ENCODE results near the gene TRAPPC12.
"Not testable (repeated sequence)": the region's sequence is repeated elsewhere in the genome, so short reads cannot be mapped to it uniquely, and the experiment has no call there.

TRAPPC12 gene

DNA sequence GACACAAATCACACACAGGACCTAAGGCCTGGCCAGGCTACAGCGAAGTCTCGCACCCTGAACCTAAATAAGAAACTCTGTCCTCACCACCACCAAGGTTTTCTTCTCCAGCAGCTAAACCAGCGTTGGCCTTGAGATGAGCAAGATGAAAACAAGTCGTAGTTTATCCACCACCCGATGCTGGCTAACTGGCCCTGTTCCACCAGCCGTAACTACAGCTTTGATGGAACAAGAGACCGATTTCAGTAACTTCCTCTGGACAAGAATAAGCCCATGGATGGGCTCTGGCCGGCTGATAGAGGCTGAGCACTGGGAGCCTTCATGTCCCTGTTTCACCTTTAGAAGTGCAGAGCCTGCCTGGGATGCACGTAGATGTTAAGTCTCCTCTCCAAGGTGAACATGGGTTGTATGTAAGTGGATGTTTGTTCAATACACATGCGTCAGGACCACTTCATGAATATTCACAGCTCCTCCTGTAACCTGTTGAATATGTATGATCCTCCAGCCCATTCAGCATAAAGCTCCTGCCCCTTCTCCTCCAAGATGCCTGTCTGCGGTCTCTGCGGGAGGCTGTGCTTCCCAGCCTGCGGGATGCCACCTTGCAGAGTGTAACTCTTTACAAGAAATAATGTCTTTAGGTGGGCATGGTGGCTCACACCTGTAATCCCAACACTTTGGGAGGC lies 115.6 kb downstream of the TRAPPC12 start:
- Histone ChIP-seq H3K14ac (ENCODE audit: low read length in 2 of 2) (no peak overlapping the region), H2BK5ac (ENCODE audit: low read depth, low read length, poor library complexity, severe bottlenecking) (no peak overlapping the region), H3K23ac (ENCODE audit: low read length in 2 of 2) (no peak overlapping the region), H3K36me3 (ENCODE audit: control insufficient read depth in 1 of 2, insufficient read depth in 2 of 2, low read depth in 1 of 2, low read length in 2 of 2) (peaks cover 21 to 50% of the 10 kb centered on the region in 2 experiments), H2BK15ac (ENCODE audit: low read depth, poor library complexity, severe bottlenecking) (no peak overlapping the region), H3K4me1 (ENCODE audit: control insufficient read depth, insufficient read depth, low read depth, low read length) (peaks cover 12% of the 10 kb centered on the region), H3K27ac (ENCODE audit: low read length, poor library complexity, severe bottlenecking) (no peak overlapping the region), H3K79me1 (replicated peaks; ENCODE audit: low read length, poor library complexity, severe bottlenecking) (no peaks in the 10 kb centered on the region), H4K91ac (ENCODE audit: low read length) (no peak overlapping the region), H3K9me3 (ENCODE audit: control insufficient read depth, low read length) (no peaks in the 10 kb centered on the region), H2BK120ac (ENCODE audit: low read depth, low read length) (no peak overlapping the region), H2BK12ac (ENCODE audit: low read length in 2 of 2) (no peak overlapping the region), H3K27me3 (ENCODE audit: control insufficient read depth in 1 of 2, insufficient read depth in 1 of 2, low read length in 2 of 2) (peaks cover 0 to 4% of the 10 kb centered on the region in 2 experiments), H4K8ac (ENCODE audit: low read length) (no peak overlapping the region), H3K9ac (ENCODE audit: low read length) (no peak overlapping the region), H3K18ac (ENCODE audit: low read depth in 1 of 2, low read length in 2 of 2) (no peak overlapping the region), H3K4ac (ENCODE audit: low read depth in 1 of 2, low read length in 2 of 2) (no peak overlapping the region), H3K4me3 (ENCODE audit: insufficient read depth in 1 of 2, low read depth in 1 of 2, low read length in 2 of 2) (no peak overlapping the region), H2AK5ac (ENCODE audit: low read length, severe bottlenecking) (no peak overlapping the region), H3K4me2 (ENCODE audit: low read length, poor library complexity, severe bottlenecking) (no peak overlapping the region), H2AFZ (ENCODE audit: low read depth, low read length) (no peak overlapping the region)
- WGBS = 98% methylated on average over 12 of the region's 13 CpGs
- no peak for DNase-seq

DNA sequence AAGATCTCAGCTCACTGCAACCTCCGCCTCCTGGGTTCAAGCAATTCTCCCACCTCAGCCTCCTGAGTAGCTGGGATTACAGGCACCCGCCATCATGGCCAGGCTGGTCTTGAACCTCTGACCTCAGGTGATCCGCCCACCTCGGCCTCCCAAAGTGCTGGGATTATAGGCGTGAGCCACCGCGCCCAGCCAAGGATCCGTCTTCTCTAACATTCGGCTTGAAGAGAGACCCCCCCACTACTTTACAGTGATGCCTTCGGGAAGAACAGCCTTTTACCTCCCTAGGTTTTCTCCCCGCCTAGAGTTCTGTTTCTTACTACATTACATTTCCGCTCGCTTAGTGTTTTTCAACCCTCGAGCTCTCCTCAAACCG lies 117.2 kb downstream of the TRAPPC12 start:
- Histone ChIP-seq H3K4me1 (ENCODE audit: control insufficient read depth, insufficient read depth, low read depth, low read length) (peaks cover 10% of the 10 kb centered on the region), H3K36me3 (ENCODE audit: control insufficient read depth in 1 of 2, insufficient read depth in 2 of 2, low read depth in 1 of 2, low read length in 2 of 2) (peaks cover 33 to 63% of the 10 kb centered on the region in 2 experiments)
- H3K23ac ChIP-seq (ENCODE audit: low read length in 2 of 2); H4K8ac ChIP-seq (ENCODE audit: low read length); H3K4me2 ChIP-seq (ENCODE audit: low read length, poor library complexity, severe bottlenecking); H2BK5ac ChIP-seq (ENCODE audit: low read depth, low read length, poor library complexity, severe bottlenecking); H3K18ac ChIP-seq (ENCODE audit: low read depth in 1 of 2, low read length in 2 of 2); H2BK15ac ChIP-seq (ENCODE audit: low read depth, poor library complexity, severe bottlenecking); H3K9me3 ChIP-seq (ENCODE audit: control insufficient read depth, low read length); H3K4ac ChIP-seq (ENCODE audit: low read depth in 1 of 2, low read length in 2 of 2); H4K91ac ChIP-seq (ENCODE audit: low read length); H3K27ac ChIP-seq (ENCODE audit: low read length, poor library complexity, severe bottlenecking); H3K79me1 ChIP-seq (replicated peaks; ENCODE audit: low read length, poor library complexity, severe bottlenecking); H2AFZ ChIP-seq (ENCODE audit: low read depth, low read length); DNase-seq; H3K27me3 ChIP-seq (ENCODE audit: control insufficient read depth in 1 of 2, insufficient read depth in 1 of 2, low read length in 2 of 2); H3K9ac ChIP-seq (ENCODE audit: low read length); H2AK5ac ChIP-seq (ENCODE audit: low read length, severe bottlenecking); H3K4me3 ChIP-seq (ENCODE audit: insufficient read depth in 1 of 2, low read depth in 1 of 2, low read length in 2 of 2); H2BK12ac ChIP-seq (ENCODE audit: low read length in 2 of 2); H3K14ac ChIP-seq (ENCODE audit: low read length in 2 of 2); H2BK120ac ChIP-seq (ENCODE audit: low read depth, low read length): not testable (repeated sequence)
- WGBS = 98% methylated on average over 14 of the region's 15 CpGs

- no peak overlapping the region for H3K27ac ChIP-seq (ENCODE audit: low read length, poor library complexity, severe bottlenecking)
- H4K91ac ChIP-seq (ENCODE audit: low read length) = no peak overlapping the region
- H2BK5ac ChIP-seq (ENCODE audit: low read depth, low read length, poor library complexity, severe bottlenecking) = no peak overlapping the region
- H3K9me3 ChIP-seq (ENCODE audit: control insufficient read depth, low read length) = no peaks in the 10 kb centered on the region
- H3K23ac ChIP-seq (ENCODE audit: low read length in 2 of 2) = no peak overlapping the region
- H2BK12ac ChIP-seq (ENCODE audit: low read length in 2 of 2) = no peak overlapping the region
- H3K4ac ChIP-seq (ENCODE audit: low read depth in 1 of 2, low read length in 2 of 2) = no peak overlapping the region
- no peaks in the 10 kb centered on the region for H3K4me1 ChIP-seq (ENCODE audit: control insufficient read depth, insufficient read depth, low read depth, low read length)
- no peak overlapping the region for H3K14ac ChIP-seq (ENCODE audit: low read length in 2 of 2)
- H3K27me3 ChIP-seq (ENCODE audit: control insufficient read depth in 1 of 2, insufficient read depth in 1 of 2, low read length in 2 of 2) = no peaks in the 10 kb centered on the region
- no peak overlapping the region for H3K4me2 ChIP-seq (ENCODE audit: low read length, poor library complexity, severe bottlenecking)
- H3K4me3 ChIP-seq (ENCODE audit: insufficient read depth in 1 of 2, low read depth in 1 of 2, low read length in 2 of 2) = no peak overlapping the region
- no peak overlapping the region for H4K8ac ChIP-seq (ENCODE audit: low read length)
- no peak overlapping the region for H2BK15ac ChIP-seq (ENCODE audit: low read depth, poor library complexity, severe bottlenecking)
- H2AK5ac ChIP-seq (ENCODE audit: low read length, severe bottlenecking) = no peak overlapping the region
- DNase-seq = no peak
- H2AFZ ChIP-seq (ENCODE audit: low read depth, low read length) = no peak overlapping the region
- H3K9ac ChIP-seq (ENCODE audit: low read length) = no peak overlapping the region
- H3K79me1 ChIP-seq (replicated peaks; ENCODE audit: low read length, poor library complexity, severe bottlenecking) = peaks cover 14% of the 10 kb centered on the region
- H3K18ac ChIP-seq (ENCODE audit: low read depth in 1 of 2, low read length in 2 of 2) = no peak overlapping the region
- H2BK120ac ChIP-seq (ENCODE audit: low read depth, low read length) = no peak overlapping the region
- WGBS = over 99% methylated on average over 17 of the region's 18 CpGs
- peaks cover 47 to 76% of the 10 kb centered on the region in 2 experiments for H3K36me3 ChIP-seq (ENCODE audit: control insufficient read depth in 1 of 2, insufficient read depth in 2 of 2, low read depth in 1 of 2, low read length in 2 of 2)
Observed at GRCh38 chr2:3498783-3499394, 119.4 kb downstream of the TRAPPC12 start.

DNA sequence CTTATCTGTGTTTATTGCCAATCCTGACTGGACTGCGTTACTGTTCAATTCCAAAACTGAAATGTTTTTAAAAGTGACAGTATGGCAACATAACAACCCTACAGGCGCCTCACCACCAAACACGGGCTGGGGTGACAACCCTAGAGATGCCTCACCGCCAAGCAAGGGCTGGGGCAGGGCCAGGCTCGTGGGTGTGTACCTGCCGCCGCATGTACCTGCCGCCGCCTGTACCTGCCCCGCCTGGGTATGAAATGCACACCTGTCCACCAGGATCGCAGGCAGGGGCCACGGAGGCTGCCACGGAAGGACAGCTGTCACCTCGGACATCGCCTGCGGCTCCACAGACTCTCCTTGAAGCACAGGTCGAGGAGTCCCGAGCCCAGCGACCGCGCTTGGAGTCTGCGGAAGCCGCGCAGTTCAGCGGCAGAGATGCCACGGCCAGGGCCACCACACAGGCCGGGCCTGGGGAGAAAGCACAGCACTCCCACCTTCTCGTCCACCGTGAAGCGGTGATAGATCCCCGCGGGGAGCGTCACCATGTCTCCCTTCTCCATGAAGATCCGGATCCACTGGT lies 120.9 kb downstream of the TRAPPC12 start:
- Histone ChIP-seq H3K18ac (ENCODE audit: low read depth in 1 of 2, low read length in 2 of 2) (no peak overlapping the region), H3K36me3 (ENCODE audit: control insufficient read depth in 1 of 2, insufficient read depth in 2 of 2, low read depth in 1 of 2, low read length in 2 of 2) (peaks cover 42 to 84% of the 10 kb centered on the region in 2 experiments), H2AK5ac (ENCODE audit: low read length, severe bottlenecking) (no peak overlapping the region), H2AFZ (ENCODE audit: low read depth, low read length) (no peak overlapping the region), H3K27ac (ENCODE audit: low read length, poor library complexity, severe bottlenecking) (no peak overlapping the region), H3K79me1 (replicated peaks; ENCODE audit: low read length, poor library complexity, severe bottlenecking) (peaks cover 20% of the 10 kb centered on the region), H3K9ac (ENCODE audit: low read length) (no peak overlapping the region), H3K4me2 (ENCODE audit: low read length, poor library complexity, severe bottlenecking) (no peak overlapping the region), H4K91ac (ENCODE audit: low read length) (no peak overlapping the region), H3K4me1 (ENCODE audit: control insufficient read depth, insufficient read depth, low read depth, low read length) (no peaks in the 10 kb centered on the region), H2BK15ac (ENCODE audit: low read depth, poor library complexity, severe bottlenecking) (no peak overlapping the region), H3K14ac (ENCODE audit: low read length in 2 of 2) (no peak overlapping the region), H3K23ac (ENCODE audit: low read length in 2 of 2) (no peak overlapping the region), H2BK12ac (ENCODE audit: low read length in 2 of 2) (no peak overlapping the region), H2BK5ac (ENCODE audit: low read depth, low read length, poor library complexity, severe bottlenecking) (no peak overlapping the region), H3K27me3 (ENCODE audit: control insufficient read depth in 1 of 2, insufficient read depth in 1 of 2, low read length in 2 of 2) (no peaks in the 10 kb centered on the region), H2BK120ac (ENCODE audit: low read depth, low read length) (no peak overlapping the region), H4K8ac (ENCODE audit: low read length) (no peak overlapping the region), H3K4me3 (ENCODE audit: insufficient read depth in 1 of 2, low read depth in 1 of 2, low read length in 2 of 2) (no peak overlapping the region), H3K9me3 (ENCODE audit: control insufficient read depth, low read length) (no peaks in the 10 kb centered on the region), H3K4ac (ENCODE audit: low read depth in 1 of 2, low read length in 2 of 2) (no peak overlapping the region)
- 96% methylated on average over 32 of the region's 34 CpGs for WGBS
- DNase-seq = no peak

All from mesenchymal stem cell (in vitro differentiated cells and primary cell).